ENCODE measurements around the gene CDKN2AIPNL.
"Not testable (repeated sequence)": the region's sequence is repeated elsewhere in the genome, so short reads cannot be mapped to it uniquely, and the experiment has no call there.

GRCh38 chr5:134421038-134421437 lies 9.4 kb upstream of the CDKN2AIPNL start:
- not testable (repeated sequence) for TF ChIP-seq CTCF, POLR2A (IDR thresholded peaks at IDR 0.05)
